Limb (tissue), 2 donors: ENCODE measurements around the gene FOXP2.
A peak's percentile ranks its signal among the peaks of the same experiment; 100 is the strongest.
"Not testable (repeated sequence)": the region's sequence is repeated elsewhere in the genome, so short reads cannot be mapped to it uniquely, and the experiment has no call there.

Source experiments
- DNase-seq, 2 donors: peaks; one replicate each; pipeline ENCODE4 v3.0.0-alpha.2; 2016; ENCODE audit errors: extremely low spot score in 2 of 2

Gene FOXP2

GRCh38 chr7:114502454-114503254 is 88.0 kb downstream of the FOXP2 start:
- peak in 1 of 2 donors; percentile 32 for DNase-seq

GRCh38 chr7:114504586-114504985 is 90.0 kb downstream of the FOXP2 start:
- DNase-seq: no peak

GRCh38 chr7:114507381-114507780 is 92.8 kb downstream of the FOXP2 start:
- no peak for DNase-seq

GRCh38 chr7:114508086-114508485 is 93.5 kb downstream of the FOXP2 start:
- no peak for DNase-seq

GRCh38 chr7:114510824-114511223 is 96.2 kb downstream of the FOXP2 start:
- not testable (repeated sequence) for DNase-seq

GRCh38 chr7:114519240-114519639 is 104.6 kb downstream of the FOXP2 start:
- peak in 1 of 2 donors; percentile 76 for DNase-seq

- DNase-seq: no peak
These were observed 107.5 kb downstream of the FOXP2 start for GRCh38 chr7:114522081-114522480.

GRCh38 chr7:114527589-114527988 is 113.0 kb downstream of the FOXP2 start:
- DNase-seq: no peak

GRCh38 chr7:114530057-114530611 is 115.5 kb downstream of the FOXP2 start:
- DNase-seq: peak in 1 of 2 donors; percentile 65

GRCh38 chr7:114531326-114531725 is 116.7 kb downstream of the FOXP2 start:
- DNase-seq: no peak

- DNase-seq: peak; percentile 27 to 67
These were observed 118.5 kb downstream of the FOXP2 start for GRCh38 chr7:114533131-114533530.

GRCh38 chr7:114534953-114535352 is 120.3 kb downstream of the FOXP2 start:
- peak in 1 of 2 donors; percentile 63 for DNase-seq

- peak; percentile 35 to 39 for DNase-seq
These were observed 125.0 kb downstream of the FOXP2 start for GRCh38 chr7:114539575-114539974.

GRCh38 chr7:114540291-114540690 is 125.7 kb downstream of the FOXP2 start:
- no peak for DNase-seq

- DNase-seq: not testable (repeated sequence)
These were observed 132.7 kb downstream of the FOXP2 start for GRCh38 chr7:114547346-114547745.

- no peak for DNase-seq
These were observed 133.7 kb downstream of the FOXP2 start for GRCh38 chr7:114548081-114548980.

- no peak for DNase-seq
These were observed 140.3 kb downstream of the FOXP2 start for GRCh38 chr7:114554781-114555537.

- no peak for DNase-seq
These were observed 152.8 kb downstream of the FOXP2 start for GRCh38 chr7:114567416-114567815.

GRCh38 chr7:114569220-114569619 is 154.6 kb downstream of the FOXP2 start:
- DNase-seq: no peak

- no peak for DNase-seq
These were observed 159.8 kb downstream of the FOXP2 start for GRCh38 chr7:114574384-114574783.

- DNase-seq: no peak
These were observed 160.5 kb downstream of the FOXP2 start for GRCh38 chr7:114575098-114575497.
